ENCODE measurements around the gene MRI1. TPM values are rescaled to one million over a fixed set of nuclear protein-coding genes. Genes with fewer than 3 reads are reported as not detected.

MRI1 gene
- total RNA-seq, 4 donors from 2014 or later, result 21.1 to 26.1 (median 23.4) TPM

- no peaks in the 10 kb centered on the region for H3K9me3 ChIP-seq
- intact Hi-C loops (cut with DNase I; ENCODE audit: low total_unique reads), result no loop called here
- H3K4me1 ChIP-seq, result no peaks in the 10 kb centered on the region
- in situ Hi-C loops (cut with MboI; ENCODE audit: low sequenced_read_pairs in 4 of 4), result no loop called here
- H3K4me3 ChIP-seq, result no peak overlapping the region
- no peak overlapping the region for H3K27ac ChIP-seq
- no peak for TF ChIP-seq POLR2A (IDR thresholded peaks at IDR 0.05)
- no peak for TF ChIP-seq CTCF (IDR thresholded peaks at IDR 0.05 in 4 of 5, conservative IDR thresholded peaks at IDR 0.05 in 1 of 5)
- no peak for DNase-seq
- no peak for ATAC-seq
- H3K36me3 ChIP-seq, result peaks cover 0 to 8% of the 10 kb centered on the region in 2 donors
- H3K27me3 ChIP-seq, result no peaks in the 10 kb centered on the region
Observed at GRCh38 chr19:13812544-13812943, 48.2 kb downstream of the MRI1 start.

GRCh38 chr19:13813147-13813546 is 48.8 kb downstream of the MRI1 start:
- DNase-seq (no peak), ATAC-seq (no peak)
- TF ChIP-seq CTCF (IDR thresholded peaks at IDR 0.05 in 4 of 5, conservative IDR thresholded peaks at IDR 0.05 in 1 of 5), result no peak
- Histone ChIP-seq H3K4me3 (no peak overlapping the region), H3K36me3 (peaks cover 0 to 8% of the 10 kb centered on the region in 2 donors), H3K9me3 (no peaks in the 10 kb centered on the region), H3K4me1 (no peaks in the 10 kb centered on the region), H3K27me3 (no peaks in the 10 kb centered on the region), H3K27ac (no peak overlapping the region)
- intact Hi-C loops (cut with DNase I; ENCODE audit: low total_unique reads), result no loop called here
- in situ Hi-C loops (cut with MboI; ENCODE audit: low sequenced_read_pairs in 4 of 4), result no loop called here

GRCh38 chr19:13814550-13814949 is 50.2 kb downstream of the MRI1 start:
- TF ChIP-seq CTCF (IDR thresholded peaks at IDR 0.05 in 4 of 5, conservative IDR thresholded peaks at IDR 0.05 in 1 of 5) (no peak), POLR2A (IDR thresholded peaks at IDR 0.05) (no peak)

GRCh38 chr19:13817018-13817614 is 52.8 kb downstream of the MRI1 start:
- DNase-seq (no peak), ATAC-seq (no peak)
- Histone ChIP-seq H3K9me3 (no peaks in the 10 kb centered on the region), H3K27ac (no peak overlapping the region), H3K4me1 (no peaks in the 10 kb centered on the region), H3K4me3 (no peak overlapping the region), H3K27me3 (no peaks in the 10 kb centered on the region), H3K36me3 (no peaks in the 10 kb centered on the region)
- TF ChIP-seq POLR2A (IDR thresholded peaks at IDR 0.05), result no peak
- TF ChIP-seq CTCF (IDR thresholded peaks at IDR 0.05 in 4 of 5, conservative IDR thresholded peaks at IDR 0.05 in 1 of 5), result no peak
- intact Hi-C loops (cut with DNase I; ENCODE audit: low total_unique reads) (no loop called here), in situ Hi-C loops (cut with MboI; ENCODE audit: low sequenced_read_pairs in 4 of 4) (no loop called here)

More at GRCh38 chr19:13814550-13814949, 50.2 kb downstream of the MRI1 start:
- no peaks in the 10 kb centered on the region for H3K4me1 ChIP-seq
- DNase-seq (no peak), ATAC-seq (no peak)
- no peak overlapping the region for H3K4me3 ChIP-seq
- H3K36me3 ChIP-seq, result peaks cover 0 to 7% of the 10 kb centered on the region in 2 donors
- no peak overlapping the region for H3K27ac ChIP-seq
- intact Hi-C loops (cut with DNase I; ENCODE audit: low total_unique reads) (no loop called here), in situ Hi-C loops (cut with MboI; ENCODE audit: low sequenced_read_pairs in 4 of 4) (no loop called here)
- H3K9me3 ChIP-seq, result no peaks in the 10 kb centered on the region
- no peaks in the 10 kb centered on the region for H3K27me3 ChIP-seq
